Measurements from ENCODE around the gene KIAA0319L.

- TF ChIP-seq CTCF (IDR thresholded peaks at IDR 0.05) (no peak), POLR2A (IDR thresholded peaks at IDR 0.05) (no peak)
Measured at GRCh38 chr1:35594005-35594760, 37.0 kb upstream of the KIAA0319L start.

Measured in testis (tissue), 2 donors.